T-helper 2 cell treated with Interferon-gamma antibody and Interleukin-4, amounts not matched to agents 100 ng/mL and 5 ng/mL, for 36 hours (primary cell): ENCODE data around the gene TMEM9. TPM values are rescaled to one million over a fixed set of nuclear protein-coding genes. Genes with fewer than 3 reads are reported as not detected.

ENCODE experiments used
- intact Hi-C: fragments of 100-400 bp; cut with micrococcal nuclease; formaldehyde crosslinking; loops from one replicate; pipeline ENCODE4 v1.15.1; 2023
- total RNA-seq: library from RNA; stranded (reverse); gene quantifications from 2 replicates; pipeline ENCODE4 v1.2.3, GENCODE V29; 2022

The TMEM9 gene
- total RNA-seq, 1 donor from 2014 or later: 16.4 TPM

GRCh38 chr1:201146626-201147390, 7.5 kb downstream of the TMEM9 start:
- intact Hi-C loops: no loop called here

- intact Hi-C loops: no loop called here
Measured at GRCh38 chr1:201145816-201146215, 8.5 kb downstream of the TMEM9 start.

- intact Hi-C loops: no loop called here
Measured at GRCh38 chr1:201145132-201145531, 9.1 kb downstream of the TMEM9 start.

- intact Hi-C loops: no loop called here
Measured at GRCh38 chr1:201144701-201145100, 9.6 kb downstream of the TMEM9 start.

GRCh38 chr1:201143726-201144635, 10.3 kb downstream of the TMEM9 start:
- intact Hi-C loops: no loop called here

- intact Hi-C loops: no loop called here
Measured at GRCh38 chr1:201142849-201143725, 11.2 kb downstream of the TMEM9 start.

- intact Hi-C loops: no loop called here
Measured at GRCh38 chr1:201142011-201142848, 12.0 kb downstream of the TMEM9 start.

- intact Hi-C loops: no loop called here
Measured at GRCh38 chr1:201141418-201141817, 12.9 kb downstream of the TMEM9 start.

- intact Hi-C loops: no loop called here
Measured at GRCh38 chr1:201140941-201141260, 13.4 kb downstream of the TMEM9 start.

GRCh38 chr1:201140235-201140940, 13.9 kb downstream of the TMEM9 start:
- intact Hi-C loops: no loop called here

- intact Hi-C loops: no loop called here
Measured at GRCh38 chr1:201139756-201140155, 14.5 kb downstream of the TMEM9 start.

- intact Hi-C loops: no loop called here
Measured at GRCh38 chr1:201139306-201139705, 15.0 kb downstream of the TMEM9 start.

GRCh38 chr1:201138311-201138840, 15.9 kb downstream of the TMEM9 start:
- intact Hi-C loops: no loop called here

- intact Hi-C loops: no loop called here
Measured at GRCh38 chr1:201137579-201138310, 16.5 kb downstream of the TMEM9 start.

GRCh38 chr1:201137024-201137392, 17.3 kb downstream of the TMEM9 start:
- intact Hi-C loops: no loop called here

- intact Hi-C loops: no loop called here
Measured at GRCh38 chr1:201136355-201137023, 17.8 kb downstream of the TMEM9 start.

GRCh38 chr1:201134405-201134804, 19.9 kb downstream of the TMEM9 start:
- intact Hi-C loops: no loop called here

GRCh38 chr1:201131398-201131797, 22.9 kb downstream of the TMEM9 start:
- intact Hi-C loops: no loop called here

- intact Hi-C loops: no loop called here
Measured at GRCh38 chr1:201128962-201129361, 25.3 kb downstream of the TMEM9 start.
